Adrenal gland (tissue), 5 donors: ENCODE results near the gene MFN2.

Source experiments
- CTCF ChIP-seq, 6 experiments: fragments of 450-650 bp in 4 of 6; fragments of 200-600 bp in 2 of 6; sonication (generic) in 1 of 6; IDR thresholded peaks; 1 replicate in 5 of 6; 2 replicates in 1 of 6; pipeline versions ENCODE4 v1.5.1 to v1.8.0; 2016 to 2021; ENCODE audit warnings: antibody characterized with exemption in 6 of 6, mild to moderate bottlenecking in 2 of 6, moderate library complexity in 1 of 6
- POLR2A ChIP-seq, 2 donors: fragments of 450-650 bp; IDR thresholded peaks; one replicate each; pipeline ENCODE4 v1.6.1; 2017; ENCODE audit warnings: antibody characterized with exemption in 2 of 2, mild to moderate bottlenecking in 2 of 2, moderate library complexity in 1 of 2
- donor health status: DM: no; HTN: no; CAD: no.

GRCh38 chr1:11984576-11984975 is 4.3 kb downstream of the MFN2 start:
- TF ChIP-seq CTCF (IDR thresholded peaks at IDR 0.05) (no peak), POLR2A (IDR thresholded peaks at IDR 0.05) (no peak)
